Activated naive CD8-positive, alpha-beta T cell treated with anti-CD3 and anti-CD28 coated beads, Interleukin-2, amount 50 U/mL, for 24 hours (primary cell): Measurements from ENCODE around the gene GMNN.
"Not testable (repeated sequence)": the region's sequence is repeated elsewhere in the genome, so short reads cannot be mapped to it uniquely, and the experiment has no call there.

Source experiments
- ATAC-seq: fragments of 150-1000 bp; cut with Tn5 transposase; one replicate; pipeline ENCODE4 v1.10.0; 2021
- DNase-seq: peaks from one replicate; pipeline ENCODE4 v3.0.0; 2021
- H3K27ac Mint-ChIP-seq: one replicate; pipeline ENCODE4 v1.8.0; 2021; ENCODE audit warnings: mild to moderate bottlenecking, mixed read lengths
- H3K27me3 Mint-ChIP-seq: one replicate; pipeline ENCODE4 v1.8.0; 2021; ENCODE audit warnings: mixed read lengths
- H3K36me3 Mint-ChIP-seq: one replicate; pipeline ENCODE4 v1.8.0; 2021; ENCODE audit warnings: low read depth, mixed read lengths
- H3K4me1 Mint-ChIP-seq: one replicate; pipeline ENCODE4 v1.8.0; 2021; ENCODE audit warnings: mixed read lengths
- H3K4me3 Mint-ChIP-seq: one replicate; pipeline ENCODE4 v1.8.0; 2021; ENCODE audit warnings: mild to moderate bottlenecking, moderate library complexity, mixed read lengths
- H3K9me3 Mint-ChIP-seq: one replicate; pipeline ENCODE4 v1.8.0; 2021; ENCODE audit warnings: mixed read lengths

GMNN gene

DNA sequence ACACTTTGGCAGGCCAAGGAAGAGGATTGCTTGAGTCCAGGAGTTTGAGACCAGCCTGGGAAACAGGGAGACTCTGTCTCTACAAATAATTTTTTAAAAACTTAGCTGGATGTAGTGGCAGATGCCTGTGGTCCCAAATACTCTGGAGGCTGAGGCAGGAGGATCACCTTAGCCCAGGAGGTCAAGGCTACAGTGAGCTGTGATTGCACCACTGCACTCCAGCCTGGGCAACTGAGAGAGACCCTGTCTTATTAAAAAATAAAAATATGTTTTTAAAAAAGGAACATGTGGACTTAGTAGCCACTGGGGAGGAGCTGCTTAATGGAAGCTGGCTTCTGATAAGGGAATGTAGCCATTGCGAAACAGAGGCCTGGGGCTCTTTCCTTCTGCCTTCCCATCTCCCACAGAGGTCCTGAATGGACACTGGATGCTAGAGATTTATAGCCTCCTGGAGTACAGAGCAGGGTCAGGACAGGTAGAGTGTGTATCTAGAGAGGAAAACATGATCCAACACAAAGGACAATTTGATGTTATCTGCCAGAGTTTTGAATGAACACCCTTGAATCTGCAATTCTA, 21.7 kb upstream of the GMNN start:
- DNase-seq (no peak), ATAC-seq (no peak)
- Mint-ChIP-seq H3K27ac (no peak overlapping the region), H3K4me1 (no peaks in the 10 kb centered on the region), H3K4me3 (no peak overlapping the region), H3K27me3 (peaks cover 2% of the 10 kb centered on the region), H3K36me3 (peaks cover 1% of the 10 kb centered on the region), H3K9me3 (peaks cover 8% of the 10 kb centered on the region)

DNA sequence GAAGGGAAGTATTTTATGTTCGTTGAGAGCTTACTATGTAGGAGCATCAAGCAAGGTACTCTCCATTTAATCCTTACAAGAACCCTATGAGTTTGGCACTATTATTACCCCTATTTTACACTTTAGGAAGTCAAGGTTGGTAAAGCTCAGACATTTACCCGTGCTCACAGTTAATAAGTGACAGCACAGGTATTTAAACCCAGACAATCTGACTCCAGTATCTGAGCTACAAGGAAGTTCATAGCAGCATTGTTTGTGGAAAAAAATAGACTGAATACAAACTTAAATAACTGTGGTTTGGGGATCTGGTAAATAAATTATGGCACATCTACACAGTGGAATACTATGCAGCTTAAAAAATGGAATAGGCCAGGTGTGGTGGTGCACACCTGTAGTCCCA, 21.2 kb upstream of the GMNN start:
- H3K4me1 Mint-ChIP-seq = no peaks in the 10 kb centered on the region
- H3K4me3 Mint-ChIP-seq = no peak overlapping the region
- H3K9me3 Mint-ChIP-seq = peaks cover 8% of the 10 kb centered on the region
- DNase-seq (no peak), ATAC-seq (no peak)
- H3K36me3 Mint-ChIP-seq = peaks cover 1% of the 10 kb centered on the region
- H3K27ac Mint-ChIP-seq = no peak overlapping the region
- H3K27me3 Mint-ChIP-seq = peaks cover 2% of the 10 kb centered on the region

DNA sequence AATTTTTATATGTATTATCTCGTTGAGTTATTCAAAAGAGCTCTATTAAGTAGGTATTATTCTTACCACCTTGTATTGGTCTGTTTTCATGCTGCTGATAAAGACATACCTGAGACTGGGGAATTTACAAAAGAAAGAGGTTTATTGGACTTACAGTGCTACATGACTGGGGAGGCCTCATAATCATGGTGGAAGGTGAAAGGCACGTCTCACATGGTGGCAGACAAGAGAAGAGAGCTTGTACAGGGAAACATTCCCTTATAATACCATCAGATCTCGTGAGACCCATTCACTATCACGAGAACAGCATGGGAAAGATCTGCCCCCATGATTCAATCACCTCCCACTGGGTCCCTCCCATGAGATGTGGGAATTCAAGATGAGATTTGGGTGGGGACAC, 20.4 kb upstream of the GMNN start:
- DNase-seq, H3K36me3 Mint-ChIP-seq, H3K27me3 Mint-ChIP-seq, H3K4me3 Mint-ChIP-seq, ATAC-seq, H3K4me1 Mint-ChIP-seq, H3K27ac Mint-ChIP-seq, H3K9me3 Mint-ChIP-seq: not testable (repeated sequence)

DNA sequence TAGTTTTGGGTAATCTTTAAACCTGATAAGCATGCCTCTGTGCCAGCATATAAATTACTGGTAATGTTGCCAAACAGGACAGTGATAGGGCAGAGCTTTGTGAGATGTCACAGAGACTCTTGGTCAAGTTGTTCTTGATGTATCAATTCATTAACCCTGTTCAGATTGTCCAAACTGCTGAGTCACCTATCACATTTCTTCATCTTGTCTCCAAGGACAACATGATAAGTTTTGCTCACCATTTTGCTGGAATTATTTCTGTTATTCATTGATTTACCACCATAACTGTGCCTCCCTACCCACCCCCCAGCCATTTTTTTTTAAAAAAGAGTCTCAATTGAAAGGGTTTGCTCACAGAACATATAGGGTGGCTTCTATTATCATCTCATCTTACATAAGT, 19.5 kb upstream of the GMNN start:
- no peak overlapping the region for H3K27ac Mint-ChIP-seq
- H3K4me3 Mint-ChIP-seq = no peak overlapping the region
- DNase-seq = no peak
- H3K36me3 Mint-ChIP-seq = peaks cover 1% of the 10 kb centered on the region
- H3K27me3 Mint-ChIP-seq = peaks cover 2% of the 10 kb centered on the region
- H3K9me3 Mint-ChIP-seq = peaks cover 8% of the 10 kb centered on the region
- no peaks in the 10 kb centered on the region for H3K4me1 Mint-ChIP-seq
- no peak for ATAC-seq

DNA sequence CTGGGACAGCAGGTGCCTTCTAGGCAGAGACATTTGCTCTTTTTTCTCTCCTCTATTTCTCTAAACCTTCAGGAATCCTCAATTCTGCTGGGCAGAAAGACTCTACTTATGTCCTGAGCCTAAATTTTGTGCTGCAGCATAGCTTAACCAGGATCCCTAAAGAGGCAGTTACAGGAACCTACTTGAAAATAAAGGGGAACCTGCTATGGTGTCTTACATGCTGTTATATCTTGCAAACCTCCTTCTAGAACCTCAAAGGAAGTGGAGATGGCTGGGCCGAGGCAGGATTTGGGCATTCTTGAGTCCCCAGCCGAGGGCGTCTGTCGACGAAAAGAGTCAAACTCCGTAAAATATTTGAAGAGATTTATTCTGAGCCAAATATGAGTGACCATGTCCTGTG, 17.1 kb upstream of the GMNN start:
- ATAC-seq = no peak
- peaks cover 1% of the 10 kb centered on the region for H3K36me3 Mint-ChIP-seq
- no peaks in the 10 kb centered on the region for H3K4me1 Mint-ChIP-seq
- DNase-seq = no peak
- peaks cover under 1% of the 10 kb centered on the region for H3K27me3 Mint-ChIP-seq
- peaks cover 8% of the 10 kb centered on the region for H3K9me3 Mint-ChIP-seq
- no peak overlapping the region for H3K4me3 Mint-ChIP-seq
- no peak overlapping the region for H3K27ac Mint-ChIP-seq

DNA sequence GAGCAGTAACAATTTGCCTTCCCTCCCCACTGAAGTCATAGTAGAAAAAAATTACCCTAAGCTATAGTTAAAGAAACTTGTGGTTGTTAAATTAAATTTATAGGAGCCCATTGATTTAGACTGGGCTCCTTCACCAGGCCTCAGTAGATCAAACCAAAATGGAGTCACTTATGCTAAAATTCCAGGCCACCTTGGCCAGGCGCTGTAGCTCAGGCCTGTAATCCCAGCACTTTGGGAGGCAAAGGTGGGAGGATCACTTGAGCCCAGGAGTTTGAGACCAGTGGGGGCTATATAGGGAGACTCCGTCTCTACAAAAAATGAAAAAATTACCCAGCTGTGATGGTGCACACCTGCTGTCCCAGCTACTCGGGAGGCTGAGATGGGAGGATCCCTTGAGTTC, 15.0 kb upstream of the GMNN start:
- no peaks in the 10 kb centered on the region for H3K27me3 Mint-ChIP-seq
- no peaks in the 10 kb centered on the region for H3K36me3 Mint-ChIP-seq
- H3K27ac Mint-ChIP-seq = no peak overlapping the region
- ATAC-seq (no peak), DNase-seq (no peak)
- no peak overlapping the region for H3K4me3 Mint-ChIP-seq
- no peaks in the 10 kb centered on the region for H3K9me3 Mint-ChIP-seq
- no peaks in the 10 kb centered on the region for H3K4me1 Mint-ChIP-seq

DNA sequence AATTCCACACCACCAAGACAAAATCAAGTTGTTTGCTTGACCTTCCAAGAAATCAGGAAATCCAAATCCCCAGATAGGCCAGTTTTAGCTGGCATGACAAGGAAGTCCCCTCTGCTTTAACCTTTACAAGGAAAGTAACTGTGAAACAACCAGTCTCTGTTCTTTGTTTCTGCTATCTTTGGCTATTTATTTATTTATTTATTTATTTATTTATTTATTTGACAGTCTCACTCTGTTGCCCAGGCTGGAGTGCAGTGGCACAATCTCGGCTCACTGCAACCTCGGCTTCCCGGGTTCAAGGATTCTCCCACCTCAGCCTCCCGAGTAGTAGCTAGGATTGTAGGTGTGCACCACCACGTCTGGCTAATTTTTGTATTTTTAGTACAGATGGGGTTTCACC, 14.5 kb upstream of the GMNN start:
- DNase-seq (no peak), ATAC-seq (no peak)
- Mint-ChIP-seq H3K36me3 (no peaks in the 10 kb centered on the region), H3K9me3 (no peaks in the 10 kb centered on the region), H3K4me3 (no peak overlapping the region), H3K27ac (no peak overlapping the region), H3K4me1 (peaks cover 1% of the 10 kb centered on the region), H3K27me3 (no peaks in the 10 kb centered on the region)

DNA sequence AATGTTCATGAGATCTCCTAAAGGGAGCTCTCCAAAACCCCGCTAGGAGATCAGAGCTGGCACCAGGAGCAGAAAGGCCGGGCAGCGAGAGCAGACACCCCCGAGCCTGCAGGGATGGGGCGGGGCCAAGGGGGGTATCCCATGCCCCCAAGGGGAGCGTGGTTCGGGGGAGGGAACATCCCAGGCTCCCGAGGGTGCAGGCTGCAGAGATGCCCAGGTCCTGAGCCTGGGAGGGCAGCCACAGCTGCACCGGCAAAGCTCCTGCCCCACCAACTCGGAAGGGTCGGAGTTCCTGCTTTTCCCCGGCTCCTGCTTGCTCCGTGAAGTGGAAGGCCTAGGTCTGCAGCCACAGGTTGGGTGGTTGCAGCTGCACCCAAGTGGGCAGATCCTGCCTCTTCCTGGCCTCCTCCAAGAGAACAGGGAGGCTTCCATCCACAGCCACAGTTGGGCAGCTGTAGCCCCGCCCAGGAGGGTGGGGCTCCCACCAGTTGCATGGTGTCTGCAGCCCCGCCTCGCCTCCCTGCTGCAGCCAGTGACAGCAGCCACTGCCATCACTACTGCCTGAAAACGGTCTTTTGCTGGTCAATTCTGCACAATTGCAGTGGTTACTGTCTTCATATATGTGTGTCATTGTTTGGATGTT, 13.4 kb upstream of the GMNN start:
- no peak overlapping the region for H3K27ac Mint-ChIP-seq
- no peak for ATAC-seq
- DNase-seq = no peak
- peaks cover 2% of the 10 kb centered on the region for H3K4me1 Mint-ChIP-seq
- no peaks in the 10 kb centered on the region for H3K36me3 Mint-ChIP-seq
- no peaks in the 10 kb centered on the region for H3K27me3 Mint-ChIP-seq
- no peak overlapping the region for H3K4me3 Mint-ChIP-seq
- no peaks in the 10 kb centered on the region for H3K9me3 Mint-ChIP-seq

DNA sequence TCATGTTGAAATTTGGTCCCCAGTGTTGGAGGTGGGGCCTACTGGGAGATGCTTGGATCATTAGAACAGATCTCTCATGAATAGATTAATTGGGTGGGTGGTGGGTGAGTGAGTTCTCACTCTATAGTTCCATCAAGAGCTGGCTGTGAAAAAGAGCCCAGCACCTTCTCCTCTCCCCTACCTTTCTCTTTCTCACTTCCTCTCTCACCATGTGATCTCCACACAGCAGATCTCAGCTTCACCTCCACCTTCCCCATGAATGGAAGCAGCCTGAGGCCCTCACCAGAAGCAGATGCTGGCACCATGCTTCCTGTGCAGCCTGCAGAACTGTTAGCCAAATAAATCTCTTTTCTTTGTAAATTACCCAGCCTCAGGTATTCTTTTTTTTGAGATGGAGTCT, 12.9 kb upstream of the GMNN start:
- Mint-ChIP-seq H3K4me1 (peaks cover 2% of the 10 kb centered on the region), H3K27ac (no peak overlapping the region), H3K9me3 (no peaks in the 10 kb centered on the region), H3K36me3 (no peaks in the 10 kb centered on the region), H3K27me3 (no peaks in the 10 kb centered on the region), H3K4me3 (no peak overlapping the region)
- DNase-seq = no peak
- no peak for ATAC-seq

DNA sequence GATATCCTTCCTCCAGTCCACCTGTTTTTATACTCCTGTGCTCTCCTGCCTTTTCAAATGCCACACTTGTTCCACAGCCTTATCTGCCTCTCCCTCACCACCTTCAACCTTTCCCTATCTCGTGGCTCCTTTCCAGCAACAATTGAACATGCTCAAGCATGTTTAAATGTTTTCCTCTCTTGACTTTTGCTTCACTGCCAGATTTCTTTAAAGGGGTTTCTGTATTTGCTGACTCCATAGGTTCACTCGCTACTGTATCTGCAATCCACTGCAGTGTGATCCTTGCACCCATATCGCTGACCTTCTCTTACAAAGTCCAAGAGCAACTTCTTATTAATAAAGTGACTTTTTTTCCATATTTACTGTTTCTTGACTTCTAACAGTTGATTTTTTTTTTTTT, 11.2 kb upstream of the GMNN start:
- H3K4me1 Mint-ChIP-seq = peaks cover 2% of the 10 kb centered on the region
- H3K4me3 Mint-ChIP-seq = no peak overlapping the region
- H3K9me3 Mint-ChIP-seq = no peaks in the 10 kb centered on the region
- no peak for DNase-seq
- no peak overlapping the region for H3K27ac Mint-ChIP-seq
- no peak for ATAC-seq
- H3K36me3 Mint-ChIP-seq = no peaks in the 10 kb centered on the region
- no peaks in the 10 kb centered on the region for H3K27me3 Mint-ChIP-seq

DNA sequence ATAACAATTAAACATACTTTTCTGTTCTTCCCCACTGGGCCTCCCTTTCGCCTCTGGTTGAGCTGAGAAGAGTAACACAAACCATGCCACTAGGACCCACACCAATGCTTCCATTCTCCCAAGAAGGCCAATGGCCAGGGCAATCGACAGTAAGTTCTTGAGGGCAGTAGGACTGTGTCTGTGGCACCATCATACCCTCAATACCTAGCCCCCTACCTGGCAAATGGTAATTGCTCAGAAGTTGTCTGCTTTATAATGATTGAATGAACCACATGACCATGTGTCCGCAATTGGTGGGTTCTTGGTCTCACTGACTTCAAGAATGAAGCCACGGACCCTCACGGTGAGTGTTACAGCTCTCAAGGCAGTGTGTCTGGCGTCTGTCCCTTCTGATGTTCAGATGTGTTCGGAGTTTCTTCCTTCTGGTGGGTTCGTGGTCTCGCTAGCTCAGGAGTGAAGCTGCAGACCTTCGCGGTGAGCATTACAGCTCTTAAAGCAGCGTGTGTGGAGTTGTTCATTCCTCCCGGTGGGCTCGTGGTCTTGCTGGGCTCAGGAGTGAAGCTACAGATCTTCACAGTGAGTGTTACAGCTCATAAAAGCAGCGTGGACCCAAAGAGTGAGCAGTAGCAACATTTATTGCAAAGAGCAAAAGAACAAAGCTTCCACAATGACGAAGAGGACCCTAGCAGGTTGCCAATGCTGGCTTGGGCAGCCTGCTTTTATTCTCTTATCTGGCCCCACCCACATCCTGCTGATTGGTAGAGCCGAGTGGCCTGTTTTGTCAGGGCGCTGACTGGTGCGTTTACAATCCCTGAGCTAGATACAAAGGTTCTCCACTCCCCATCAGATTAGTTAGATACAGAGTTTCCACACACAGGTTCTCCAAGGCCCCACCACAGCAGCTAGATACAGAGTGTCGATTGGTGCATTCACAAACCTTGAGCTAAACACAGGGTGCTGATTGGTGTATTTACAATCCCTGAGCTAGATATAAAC, 9.6 kb upstream of the GMNN start:
- not testable (repeated sequence) for H3K36me3 Mint-ChIP-seq, H3K27me3 Mint-ChIP-seq, H3K4me1 Mint-ChIP-seq, DNase-seq, H3K9me3 Mint-ChIP-seq, H3K4me3 Mint-ChIP-seq
- peak overlapping the region; percentile 13 for H3K27ac Mint-ChIP-seq
- peak; percentile 28 for ATAC-seq

DNA sequence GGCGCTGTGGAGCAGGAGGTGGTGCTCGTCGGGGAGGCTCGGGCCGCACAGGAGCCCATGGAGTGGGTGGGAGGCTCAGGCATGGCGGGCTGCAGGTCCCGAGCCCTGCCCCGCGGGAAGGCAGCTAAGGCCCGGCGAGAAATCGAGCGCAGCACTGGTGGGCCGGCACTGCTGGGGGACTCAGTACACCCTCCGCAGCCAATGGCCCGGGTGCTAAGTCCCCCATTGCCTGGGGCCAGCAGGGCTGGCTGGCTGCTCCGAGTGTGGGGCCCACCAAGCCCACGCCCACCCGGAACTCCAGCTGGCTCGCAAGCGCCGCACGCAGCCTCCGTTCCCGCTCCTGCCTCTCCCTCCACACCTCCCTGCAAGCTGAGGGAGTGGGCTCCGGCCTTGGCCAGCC, 8.8 kb upstream of the GMNN start:
- H3K9me3 Mint-ChIP-seq, H3K4me3 Mint-ChIP-seq, H3K27me3 Mint-ChIP-seq, H3K4me1 Mint-ChIP-seq, DNase-seq, H3K27ac Mint-ChIP-seq, ATAC-seq, H3K36me3 Mint-ChIP-seq: not testable (repeated sequence)

DNA sequence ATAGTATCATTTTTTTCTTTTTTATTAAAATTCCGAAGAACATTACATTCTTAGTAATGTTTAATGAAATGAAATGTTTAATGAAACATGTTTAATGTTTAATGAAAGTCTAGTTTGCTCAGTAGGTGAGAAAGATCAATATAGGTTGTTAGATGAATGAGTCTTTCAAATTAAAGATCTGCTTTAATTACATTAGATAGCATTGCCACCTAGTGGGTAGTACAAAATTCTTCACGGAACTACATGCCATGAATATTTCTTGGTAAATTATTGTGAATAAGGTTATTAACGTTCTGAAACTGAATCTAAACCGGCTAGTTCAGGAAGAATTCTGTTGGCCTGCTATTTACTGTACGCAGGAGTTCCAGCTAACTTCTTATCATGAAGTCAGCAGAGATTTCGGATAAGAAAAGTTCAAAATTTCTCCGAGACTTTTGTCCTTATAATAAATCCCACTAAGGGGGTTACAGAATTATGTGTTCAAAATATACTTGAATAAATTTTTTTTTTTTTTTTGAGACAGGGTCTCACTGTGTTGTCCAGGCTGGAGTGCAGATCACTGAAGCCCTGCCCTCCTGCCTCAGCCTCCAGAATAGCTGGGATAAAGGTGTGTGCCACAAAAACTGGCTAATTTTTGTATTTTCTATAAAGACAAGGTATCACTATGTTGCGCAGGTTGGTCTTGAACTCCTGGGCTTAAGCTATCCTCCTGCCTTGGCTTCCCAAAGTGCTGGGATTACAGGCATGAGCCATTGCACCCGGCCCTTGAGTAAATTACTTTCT, 7.9 kb upstream of the GMNN start:
- Mint-ChIP-seq H3K27ac (no peak overlapping the region), H3K9me3 (no peaks in the 10 kb centered on the region), H3K36me3 (no peaks in the 10 kb centered on the region), H3K4me1 (peaks cover 2% of the 10 kb centered on the region), H3K27me3 (no peaks in the 10 kb centered on the region), H3K4me3 (no peak overlapping the region)
- DNase-seq (no peak), ATAC-seq (peak; percentile 63)

DNA sequence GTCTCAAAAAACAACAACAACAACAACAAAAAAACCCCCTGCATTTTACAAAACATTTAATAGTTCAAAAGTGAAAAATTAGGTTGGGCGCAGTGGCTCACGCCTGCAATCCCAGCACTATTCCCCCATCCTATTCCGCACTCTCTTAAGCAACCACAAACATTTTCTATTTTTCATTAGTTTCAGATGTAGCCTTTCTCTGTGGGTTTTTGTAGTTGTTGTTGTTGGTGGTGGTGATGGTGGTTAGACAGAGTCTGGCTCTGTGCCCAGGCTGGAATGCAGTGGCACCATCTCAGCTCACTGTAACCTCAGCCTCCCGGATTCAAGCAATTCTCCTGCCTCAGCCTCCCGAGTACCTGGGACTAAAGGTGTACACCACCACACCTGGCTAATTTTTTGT, 6.4 kb upstream of the GMNN start:
- Mint-ChIP-seq H3K4me1 (peaks cover 2% of the 10 kb centered on the region), H3K4me3 (no peak overlapping the region), H3K27me3 (no peaks in the 10 kb centered on the region), H3K9me3 (no peaks in the 10 kb centered on the region), H3K27ac (no peak overlapping the region), H3K36me3 (no peaks in the 10 kb centered on the region)
- DNase-seq (no peak), ATAC-seq (no peak)
